NK-92 (cell line): ENCODE data around the gene ASB5.
"Not testable (repeated sequence)": the region's sequence is repeated elsewhere in the genome, so short reads cannot be mapped to it uniquely, and the experiment has no call there.

Experiments
- DNase-seq: peaks from one replicate; lab custom pipeline; 2025; ENCODE audit not compliant: unreplicated experiment; lab: John Stamatoyannopoulos, UW

Gene ASB5

GRCh38 chr4:176279560-176279959 lies 10.5 kb upstream of the ASB5 start:
- DNase-seq: not testable (repeated sequence)

GRCh38 chr4:176277162-176277904 lies 8.3 kb upstream of the ASB5 start:
- DNase-seq: no peak

DNA sequence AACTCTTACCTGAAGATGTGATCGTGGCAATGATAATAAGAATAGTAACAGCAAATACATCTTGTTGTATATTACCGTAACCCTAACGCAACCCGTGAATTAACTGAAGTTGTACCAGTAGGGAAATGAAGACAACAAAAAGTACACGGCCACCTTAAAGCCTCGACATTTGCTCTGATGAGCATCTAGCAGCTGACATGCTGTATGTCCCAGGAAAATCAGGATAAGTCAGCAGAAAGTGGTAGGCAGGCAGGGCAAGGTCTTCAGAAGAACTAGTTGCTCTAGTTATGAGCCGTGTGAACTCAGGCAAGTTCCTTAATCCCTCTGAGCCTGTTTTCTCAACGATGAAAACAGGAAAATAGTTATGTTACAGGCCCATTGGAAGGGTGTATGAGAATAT lies 7.7 kb upstream of the ASB5 start:
- no peak for DNase-seq

- DNase-seq: no peak
Observed at GRCh38 chr4:176274441-176274840, 5.4 kb upstream of the ASB5 start.

DNA sequence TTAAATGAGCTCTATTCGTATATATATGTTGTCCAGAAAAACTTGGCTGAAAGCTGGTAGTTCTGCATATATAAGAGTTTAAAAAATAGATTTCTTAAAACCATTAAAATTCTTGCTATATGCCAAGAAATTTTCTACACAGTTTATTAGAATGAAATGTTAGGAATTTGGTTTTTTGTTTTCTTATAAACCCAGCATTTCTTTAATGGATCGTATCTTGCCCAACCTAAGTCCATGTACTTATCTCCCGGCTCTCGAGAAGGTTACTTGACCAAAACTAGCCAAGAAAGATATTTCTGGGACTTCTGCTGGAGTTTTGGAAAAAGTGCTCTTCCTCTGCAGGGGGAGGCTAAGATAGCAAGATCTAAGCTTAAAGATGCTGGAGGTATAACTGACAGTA lies 4.7 kb upstream of the ASB5 start:
- no peak for DNase-seq

DNA sequence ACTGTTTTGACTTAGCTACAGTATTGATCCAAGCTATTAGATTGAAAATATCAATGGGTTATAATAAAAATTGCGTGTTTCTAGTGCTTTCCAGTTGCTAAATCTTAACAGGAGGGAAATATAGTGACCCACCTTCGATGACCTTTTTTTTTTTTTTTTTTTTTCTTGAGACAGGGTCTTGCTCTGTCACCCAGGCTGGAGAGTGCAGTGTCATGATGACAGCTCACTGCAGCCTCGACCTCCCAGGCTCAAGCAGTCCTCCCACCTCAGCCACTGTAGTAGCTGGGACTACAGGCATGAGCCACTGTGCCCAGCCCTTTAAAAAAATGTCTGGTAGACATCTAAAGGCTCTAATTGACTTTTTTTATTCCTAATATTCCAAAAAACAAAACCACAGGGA lies 3.8 kb upstream of the ASB5 start:
- no peak for DNase-seq

DNA sequence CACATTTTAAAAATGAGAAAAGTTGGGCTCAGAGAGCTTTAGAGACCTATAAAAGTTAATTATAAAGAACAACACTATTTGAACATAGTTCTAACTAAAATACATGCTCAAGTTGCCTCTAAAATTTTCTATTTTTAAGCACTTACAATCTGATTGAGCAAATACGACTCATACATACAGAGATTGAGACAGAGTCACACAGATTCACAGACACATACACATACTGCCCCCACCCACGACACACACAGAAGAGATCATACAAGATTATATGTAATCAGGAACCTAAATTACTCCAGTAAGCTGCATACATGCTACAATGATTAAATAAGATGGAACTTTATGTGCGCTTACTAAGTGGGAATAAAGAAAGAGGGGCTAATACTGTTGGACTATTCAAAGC lies 2.7 kb upstream of the ASB5 start:
- no peak for DNase-seq

DNA sequence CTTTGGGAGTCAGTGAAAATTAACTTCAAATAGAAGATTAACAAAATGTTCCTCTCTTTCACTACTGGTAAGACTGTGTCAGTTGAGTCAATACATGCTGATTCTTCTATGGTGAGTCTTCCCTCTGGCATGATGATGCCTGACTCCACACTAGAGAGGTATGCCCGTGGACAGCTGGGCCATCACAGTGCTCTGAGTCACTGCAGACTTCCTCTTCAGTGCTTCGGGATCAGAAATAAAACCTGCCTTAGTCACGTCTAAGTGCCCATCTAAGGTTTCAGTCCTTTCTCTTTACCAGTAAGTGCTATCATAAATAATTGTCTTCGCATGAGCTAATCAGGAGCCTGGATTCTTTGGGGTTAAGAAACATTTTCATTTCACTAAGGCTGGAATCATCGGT lies 1.6 kb upstream of the ASB5 start:
- no peak for DNase-seq

- DNase-seq: no peak
Observed at GRCh38 chr4:176266026-176266425, 3.0 kb downstream of the ASB5 start.

GRCh38 chr4:176262243-176262642 lies 6.8 kb downstream of the ASB5 start:
- DNase-seq: no peak

DNA sequence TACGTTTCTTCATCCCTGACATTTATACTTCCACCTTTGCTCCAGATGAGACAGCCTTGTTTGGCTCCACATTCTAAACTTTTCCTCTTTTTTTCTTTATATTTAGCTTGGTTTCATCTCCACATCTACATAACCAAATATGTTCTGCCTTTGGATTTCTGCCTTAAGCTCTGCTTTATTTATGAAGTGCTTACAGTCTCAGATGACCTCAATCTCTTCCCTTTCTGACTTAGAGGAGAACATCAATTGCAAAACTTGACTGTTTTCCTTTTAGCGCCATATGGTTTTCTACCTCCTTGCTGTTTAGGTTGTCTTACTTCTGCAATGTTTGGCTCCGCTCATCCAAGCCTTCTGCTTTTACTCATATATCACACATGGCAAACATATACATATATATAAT lies 7.5 kb downstream of the ASB5 start:
- no peak for DNase-seq

DNA sequence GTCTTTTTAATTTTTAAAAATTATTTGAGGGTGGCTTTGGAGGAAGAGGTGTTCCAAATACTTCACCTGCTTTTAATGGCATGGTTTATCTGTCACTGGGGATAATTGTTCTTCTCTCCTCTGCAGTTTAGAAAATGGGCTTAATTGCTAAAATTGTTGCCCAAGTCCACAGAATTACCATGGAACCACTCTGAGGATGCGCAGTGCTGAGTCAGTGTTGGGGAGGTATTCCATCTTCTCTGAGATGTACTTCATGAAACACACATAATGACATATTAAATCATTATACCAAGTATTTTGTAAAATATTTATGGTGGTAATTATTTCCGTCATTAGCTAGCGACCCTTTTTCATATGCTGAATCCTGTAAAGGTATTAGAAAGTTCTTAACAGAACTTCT lies 8.0 kb downstream of the ASB5 start:
- no peak for DNase-seq

GRCh38 chr4:176259330-176260090 lies 9.5 kb downstream of the ASB5 start:
- no peak for DNase-seq

GRCh38 chr4:176258135-176258534 lies 10.9 kb downstream of the ASB5 start:
- DNase-seq: no peak

DNA sequence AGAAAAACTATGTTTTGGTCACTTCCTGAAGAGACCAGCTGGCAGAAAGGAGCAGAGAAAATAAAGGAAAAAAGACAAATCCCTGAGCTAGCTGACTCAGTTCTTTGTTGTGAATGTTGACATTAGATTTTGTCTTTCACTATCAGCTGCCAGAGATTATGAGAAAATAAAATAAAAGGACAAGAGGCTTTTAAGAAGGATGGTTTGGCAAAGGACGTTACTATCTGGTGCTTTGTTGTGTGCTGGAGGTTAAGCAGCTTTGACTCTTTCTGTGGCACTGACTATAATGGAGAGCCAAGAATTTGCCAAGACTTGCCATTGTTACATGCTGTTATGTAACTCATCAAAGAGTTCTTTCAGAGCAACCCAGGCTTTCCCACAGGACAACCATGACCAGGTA lies 12.1 kb downstream of the ASB5 start:
- no peak for DNase-seq

DNA sequence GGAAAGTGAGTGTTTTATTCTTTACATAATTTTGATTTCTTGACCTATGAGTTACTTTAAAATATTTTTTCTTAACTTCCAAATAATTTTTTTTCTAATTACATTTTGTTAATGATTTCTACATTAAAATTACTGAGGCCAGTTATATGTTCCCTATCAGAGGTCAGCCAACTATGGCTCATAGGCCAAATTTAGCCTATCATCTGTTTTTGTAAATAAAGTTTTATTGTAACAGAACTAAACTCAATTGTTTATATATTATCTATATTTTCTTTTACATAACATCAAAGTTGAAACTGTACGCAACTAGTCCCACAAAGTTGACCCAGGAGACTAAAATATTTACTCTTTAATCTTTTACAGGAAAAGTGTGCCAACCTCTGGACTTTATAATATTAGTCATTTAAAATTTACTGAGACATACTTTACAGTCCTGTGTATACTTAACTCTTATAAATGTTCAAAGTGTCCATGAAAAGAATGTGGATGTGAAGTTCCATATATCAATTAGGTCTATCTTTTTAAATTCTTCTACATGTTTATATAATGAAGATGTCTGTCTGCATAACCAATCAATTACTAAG lies 26.2 kb downstream of the ASB5 start:
- no peak for DNase-seq

DNA sequence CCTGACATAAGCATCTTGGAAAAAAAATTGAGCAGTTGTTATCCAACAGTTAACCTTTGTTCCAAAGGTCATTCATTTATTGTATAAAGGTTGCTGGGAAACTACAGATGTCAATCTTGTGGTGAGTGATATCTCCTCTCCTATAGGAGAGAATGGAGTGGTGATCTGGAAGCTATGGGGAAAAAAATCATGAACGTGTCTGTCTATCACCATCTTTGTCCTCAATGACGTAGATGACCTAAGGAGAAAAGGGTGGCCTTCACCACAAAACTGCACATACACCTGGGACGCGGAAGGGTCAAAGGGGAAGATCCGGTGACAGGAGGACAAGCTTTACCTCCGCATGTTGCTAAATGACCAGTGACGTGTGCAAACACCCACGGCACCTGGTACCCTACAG lies 27.3 kb downstream of the ASB5 start:
- DNase-seq: no peak

GRCh38 chr4:176238826-176239225 lies 30.2 kb downstream of the ASB5 start:
- no peak for DNase-seq

GRCh38 chr4:176238157-176238610 lies 30.8 kb downstream of the ASB5 start:
- no peak for DNase-seq

GRCh38 chr4:176236946-176237345 lies 32.1 kb downstream of the ASB5 start:
- DNase-seq: no peak

GRCh38 chr4:176230836-176231235 lies 38.2 kb downstream of the ASB5 start:
- DNase-seq: no peak

DNA sequence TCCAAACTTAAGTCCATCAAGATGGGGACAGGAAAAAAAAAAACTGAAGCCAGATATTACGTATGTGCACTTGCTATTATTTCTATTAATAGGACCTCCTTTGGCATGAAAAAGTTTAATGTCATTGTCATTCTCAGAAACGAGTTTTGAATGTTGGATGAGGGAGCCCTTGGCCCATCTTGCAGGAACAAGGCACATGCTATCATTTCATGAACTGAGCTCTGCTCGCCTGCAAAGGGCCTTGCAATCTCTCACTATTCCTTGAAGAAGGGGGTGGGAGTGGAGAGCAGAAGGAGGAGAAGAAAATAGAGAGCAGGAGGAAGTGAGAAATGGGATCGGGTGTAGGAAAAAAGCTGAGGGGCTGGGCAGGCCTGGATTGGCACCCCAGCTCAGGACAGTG lies 39.4 kb downstream of the ASB5 start:
- no peak for DNase-seq
